HepG2 (cell line): Measurements from ENCODE around the gene BMP6. TPM values are rescaled to one million over a fixed set of nuclear protein-coding genes. Genes with fewer than 3 reads are reported as not detected.

Experiments
- FOXO1 ChIP-seq: sonication (generic); formaldehyde crosslinking; IDR thresholded peaks from 2 replicates; pipeline ENCODE4 v1.4.0; 2020; ENCODE audit warnings: missing genetic modification reagents
- GTF2F1 ChIP-seq: fragments of 150-350 bp; IDR thresholded peaks from 2 replicates; pipeline ENCODE4 v1.6.1; 2014; ENCODE audit warnings: low read length
- PAF1 ChIP-seq: IDR thresholded peaks from 2 replicates; pipeline ENCODE4 v1.6.1; 2016; ENCODE audit warnings: missing genetic modification reagents, missing compliant biosample characterization
- PTBP1 ChIP-seq: fragments of 200-400 bp; formaldehyde crosslinking; IDR thresholded peaks from 2 replicates; pipeline ENCODE4 v1.6.1; 2018; ENCODE audit warnings: low read length, low read depth; ENCODE audit not compliant: poor library complexity, severe bottlenecking
- SALL1 ChIP-seq: sonication (generic); formaldehyde crosslinking; IDR thresholded peaks from 2 replicates; pipeline ENCODE4 v1.8.0; 2022; ENCODE audit warnings: mild to moderate bottlenecking, missing genetic modification reagents
- SNAPC5 ChIP-seq: sonication (generic); formaldehyde crosslinking; IDR thresholded peaks from 2 replicates; pipeline ENCODE4 v1.8.1; 2023; ENCODE audit warnings: mild to moderate bottlenecking, missing genetic modification reagents, borderline replicate concordance
- ZMYM4 ChIP-seq: sonication (generic); formaldehyde crosslinking; IDR thresholded peaks from 2 replicates; pipeline ENCODE4 v1.8.1; 2023; ENCODE audit warnings: mild to moderate bottlenecking, missing genetic modification reagents
- ZNF589 ChIP-seq: sonication (generic); formaldehyde crosslinking; conservative IDR thresholded peaks from 2 replicates; pipeline ENCODE4 v1.8.0; 2022; ENCODE audit warnings: mild to moderate bottlenecking, moderate library complexity, missing genetic modification reagents
- ZNF614 ChIP-seq: IDR thresholded peaks from 2 replicates; pipeline ENCODE4 v1.6.1; 2018; ENCODE audit warnings: missing biosample characterization, missing genetic modification reagents, inconsistent platforms, borderline replicate concordance
- polyA plus RNA-seq, 8 experiments: library from polyadenylated mRNA; depleted of rRNA in 3 of 8; stranded (reverse) in 7 of 8; unstranded in 1 of 8; fragments of >200 nt; fragmentation: Illumina TruSeq in 4 of 8; extraction: Trizol in 4 of 8; gene quantifications; 2 replicates each; pipeline versions ENCODE4 v1.2.1 to v1.2.3, GENCODE V29; 2011 to 2016; ENCODE audit warnings: low read depth in 4 of 8, missing spikeins in 1 of 8, mixed read lengths in 1 of 8; ENCODE audit not compliant: insufficient read depth in 1 of 8
- total RNA-seq, 5 experiments: library from RNA; depleted of rRNA; stranded (reverse); fragments of >200 nt; fragmentation: Illumina TruSeq; extraction: Trizol; gene quantifications; 2 replicates each; pipeline ENCODE4 v1.2.3, GENCODE V29; 2016; ENCODE audit warnings: low read depth in 1 of 5
- TF ChIP-seq, protein P1 (sequence below): sonication (generic); formaldehyde crosslinking; IDR thresholded peaks from 2 replicates; pipeline ENCODE4 v1.5.0; 2020; ENCODE audit warnings: mild to moderate bottlenecking, missing genetic modification reagents, borderline replicate concordance
- TF ChIP-seq, protein P2 (sequence below): sonication (generic); formaldehyde crosslinking; IDR thresholded peaks from 2 replicates; pipeline ENCODE4 v1.4.0; 2020; ENCODE audit warnings: mild to moderate bottlenecking, missing genetic modification reagents

The BMP6 gene
- total and polyA plus RNA-seq, 2 of the 13 experiments (the other 11 are each of a cell fraction or from before 2014, with no cell fraction given) = 0.09 to 0.18 TPM

DNA sequence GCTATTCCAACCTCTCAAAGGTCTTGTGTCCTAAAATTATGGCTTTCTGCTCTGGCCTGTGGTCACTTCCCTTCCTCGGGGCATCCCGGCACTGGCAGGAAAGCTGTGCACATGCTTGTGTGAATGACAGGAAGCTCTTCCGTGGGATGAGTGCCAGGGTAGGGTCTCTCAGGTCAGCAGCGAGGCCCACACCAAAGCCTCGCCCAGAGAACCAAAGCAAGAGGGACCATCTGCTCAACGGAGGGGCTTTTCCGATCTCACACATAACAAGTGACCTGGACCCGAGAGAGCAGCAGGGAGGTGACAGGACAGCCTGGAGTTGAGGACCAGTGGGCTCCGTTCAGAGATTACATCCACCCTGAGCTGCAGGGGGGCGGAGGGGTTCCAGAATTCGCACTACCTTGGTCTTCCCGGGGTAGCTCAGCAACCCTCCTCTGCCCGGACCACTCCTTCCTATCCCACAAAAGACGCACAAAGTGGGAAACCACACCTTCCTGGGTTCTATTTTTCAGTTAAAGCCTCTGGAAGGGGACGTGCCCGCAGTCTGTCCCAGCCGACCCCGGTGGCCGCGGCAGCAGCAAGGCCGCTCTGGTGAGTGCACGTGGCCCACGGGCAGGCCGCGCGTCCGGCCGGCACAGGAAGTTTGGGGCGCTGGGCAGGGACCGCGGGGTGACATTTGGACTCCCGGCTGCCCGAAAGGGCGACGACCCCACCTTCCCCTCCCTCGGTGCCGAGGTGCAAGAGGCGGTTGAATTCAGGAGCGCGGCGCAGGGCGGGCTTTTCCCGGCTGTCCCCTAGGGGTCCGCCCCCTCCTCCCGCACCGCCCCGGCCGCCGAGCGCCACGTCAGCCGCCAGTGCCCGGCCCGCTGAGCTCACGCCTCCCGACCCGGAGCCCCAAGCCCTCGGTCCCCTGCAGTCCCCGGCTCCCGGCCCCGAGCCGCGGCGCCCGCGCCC is 183.7 kb downstream of the BMP6 start (continued):
- TF ChIP-seq, protein P1, sequence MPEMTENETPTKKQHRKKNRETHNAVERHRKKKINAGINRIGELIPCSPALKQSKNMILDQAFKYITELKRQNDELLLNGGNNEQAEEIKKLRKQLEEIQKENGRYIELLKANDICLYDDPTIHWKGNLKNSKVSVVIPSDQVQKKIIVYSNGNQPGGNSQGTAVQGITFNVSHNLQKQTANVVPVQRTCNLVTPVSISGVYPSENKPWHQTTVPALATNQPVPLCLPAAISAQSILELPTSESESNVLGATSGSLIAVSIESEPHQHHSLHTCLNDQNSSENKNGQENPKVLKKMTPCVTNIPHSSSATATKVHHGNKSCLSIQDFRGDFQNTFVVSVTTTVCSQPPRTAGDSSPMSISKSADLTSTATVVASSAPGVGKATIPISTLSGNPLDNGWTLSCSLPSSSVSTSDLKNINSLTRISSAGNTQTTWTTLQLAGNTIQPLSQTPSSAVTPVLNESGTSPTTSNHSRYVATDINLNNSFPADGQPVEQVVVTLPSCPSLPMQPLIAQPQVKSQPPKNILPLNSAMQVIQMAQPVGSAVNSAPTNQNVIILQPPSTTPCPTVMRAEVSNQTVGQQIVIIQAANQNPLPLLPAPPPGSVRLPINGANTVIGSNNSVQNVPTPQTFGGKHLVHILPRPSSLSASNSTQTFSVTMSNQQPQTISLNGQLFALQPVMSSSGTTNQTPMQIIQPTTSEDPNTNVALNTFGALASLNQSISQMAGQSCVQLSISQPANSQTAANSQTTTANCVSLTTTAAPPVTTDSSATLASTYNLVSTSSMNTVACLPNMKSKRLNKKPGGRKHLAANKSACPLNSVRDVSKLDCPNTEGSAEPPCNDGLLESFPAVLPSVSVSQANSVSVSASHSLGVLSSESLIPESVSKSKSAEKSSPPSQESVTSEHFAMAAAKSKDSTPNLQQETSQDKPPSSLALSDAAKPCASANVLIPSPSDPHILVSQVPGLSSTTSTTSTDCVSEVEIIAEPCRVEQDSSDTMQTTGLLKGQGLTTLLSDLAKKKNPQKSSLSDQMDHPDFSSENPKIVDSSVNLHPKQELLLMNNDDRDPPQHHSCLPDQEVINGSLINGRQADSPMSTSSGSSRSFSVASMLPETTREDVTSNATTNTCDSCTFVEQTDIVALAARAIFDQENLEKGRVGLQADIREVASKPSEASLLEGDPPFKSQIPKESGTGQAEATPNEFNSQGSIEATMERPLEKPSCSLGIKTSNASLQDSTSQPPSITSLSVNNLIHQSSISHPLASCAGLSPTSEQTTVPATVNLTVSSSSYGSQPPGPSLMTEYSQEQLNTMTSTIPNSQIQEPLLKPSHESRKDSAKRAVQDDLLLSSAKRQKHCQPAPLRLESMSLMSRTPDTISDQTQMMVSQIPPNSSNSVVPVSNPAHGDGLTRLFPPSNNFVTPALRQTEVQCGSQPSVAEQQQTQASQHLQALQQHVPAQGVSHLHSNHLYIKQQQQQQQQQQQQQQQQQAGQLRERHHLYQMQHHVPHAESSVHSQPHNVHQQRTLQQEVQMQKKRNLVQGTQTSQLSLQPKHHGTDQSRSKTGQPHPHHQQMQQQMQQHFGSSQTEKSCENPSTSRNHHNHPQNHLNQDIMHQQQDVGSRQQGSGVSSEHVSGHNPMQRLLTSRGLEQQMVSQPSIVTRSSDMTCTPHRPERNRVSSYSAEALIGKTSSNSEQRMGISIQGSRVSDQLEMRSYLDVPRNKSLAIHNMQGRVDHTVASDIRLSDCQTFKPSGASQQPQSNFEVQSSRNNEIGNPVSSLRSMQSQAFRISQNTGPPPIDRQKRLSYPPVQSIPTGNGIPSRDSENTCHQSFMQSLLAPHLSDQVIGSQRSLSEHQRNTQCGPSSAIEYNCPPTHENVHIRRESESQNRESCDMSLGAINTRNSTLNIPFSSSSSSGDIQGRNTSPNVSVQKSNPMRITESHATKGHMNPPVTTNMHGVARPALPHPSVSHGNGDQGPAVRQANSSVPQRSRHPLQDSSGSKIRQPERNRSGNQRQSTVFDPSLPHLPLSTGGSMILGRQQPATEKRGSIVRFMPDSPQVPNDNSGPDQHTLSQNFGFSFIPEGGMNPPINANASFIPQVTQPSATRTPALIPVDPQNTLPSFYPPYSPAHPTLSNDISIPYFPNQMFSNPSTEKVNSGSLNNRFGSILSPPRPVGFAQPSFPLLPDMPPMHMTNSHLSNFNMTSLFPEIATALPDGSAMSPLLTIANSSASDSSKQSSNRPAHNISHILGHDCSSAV (CRISPR knock-in tag) = no peak
- TF ChIP-seq, protein P2, sequence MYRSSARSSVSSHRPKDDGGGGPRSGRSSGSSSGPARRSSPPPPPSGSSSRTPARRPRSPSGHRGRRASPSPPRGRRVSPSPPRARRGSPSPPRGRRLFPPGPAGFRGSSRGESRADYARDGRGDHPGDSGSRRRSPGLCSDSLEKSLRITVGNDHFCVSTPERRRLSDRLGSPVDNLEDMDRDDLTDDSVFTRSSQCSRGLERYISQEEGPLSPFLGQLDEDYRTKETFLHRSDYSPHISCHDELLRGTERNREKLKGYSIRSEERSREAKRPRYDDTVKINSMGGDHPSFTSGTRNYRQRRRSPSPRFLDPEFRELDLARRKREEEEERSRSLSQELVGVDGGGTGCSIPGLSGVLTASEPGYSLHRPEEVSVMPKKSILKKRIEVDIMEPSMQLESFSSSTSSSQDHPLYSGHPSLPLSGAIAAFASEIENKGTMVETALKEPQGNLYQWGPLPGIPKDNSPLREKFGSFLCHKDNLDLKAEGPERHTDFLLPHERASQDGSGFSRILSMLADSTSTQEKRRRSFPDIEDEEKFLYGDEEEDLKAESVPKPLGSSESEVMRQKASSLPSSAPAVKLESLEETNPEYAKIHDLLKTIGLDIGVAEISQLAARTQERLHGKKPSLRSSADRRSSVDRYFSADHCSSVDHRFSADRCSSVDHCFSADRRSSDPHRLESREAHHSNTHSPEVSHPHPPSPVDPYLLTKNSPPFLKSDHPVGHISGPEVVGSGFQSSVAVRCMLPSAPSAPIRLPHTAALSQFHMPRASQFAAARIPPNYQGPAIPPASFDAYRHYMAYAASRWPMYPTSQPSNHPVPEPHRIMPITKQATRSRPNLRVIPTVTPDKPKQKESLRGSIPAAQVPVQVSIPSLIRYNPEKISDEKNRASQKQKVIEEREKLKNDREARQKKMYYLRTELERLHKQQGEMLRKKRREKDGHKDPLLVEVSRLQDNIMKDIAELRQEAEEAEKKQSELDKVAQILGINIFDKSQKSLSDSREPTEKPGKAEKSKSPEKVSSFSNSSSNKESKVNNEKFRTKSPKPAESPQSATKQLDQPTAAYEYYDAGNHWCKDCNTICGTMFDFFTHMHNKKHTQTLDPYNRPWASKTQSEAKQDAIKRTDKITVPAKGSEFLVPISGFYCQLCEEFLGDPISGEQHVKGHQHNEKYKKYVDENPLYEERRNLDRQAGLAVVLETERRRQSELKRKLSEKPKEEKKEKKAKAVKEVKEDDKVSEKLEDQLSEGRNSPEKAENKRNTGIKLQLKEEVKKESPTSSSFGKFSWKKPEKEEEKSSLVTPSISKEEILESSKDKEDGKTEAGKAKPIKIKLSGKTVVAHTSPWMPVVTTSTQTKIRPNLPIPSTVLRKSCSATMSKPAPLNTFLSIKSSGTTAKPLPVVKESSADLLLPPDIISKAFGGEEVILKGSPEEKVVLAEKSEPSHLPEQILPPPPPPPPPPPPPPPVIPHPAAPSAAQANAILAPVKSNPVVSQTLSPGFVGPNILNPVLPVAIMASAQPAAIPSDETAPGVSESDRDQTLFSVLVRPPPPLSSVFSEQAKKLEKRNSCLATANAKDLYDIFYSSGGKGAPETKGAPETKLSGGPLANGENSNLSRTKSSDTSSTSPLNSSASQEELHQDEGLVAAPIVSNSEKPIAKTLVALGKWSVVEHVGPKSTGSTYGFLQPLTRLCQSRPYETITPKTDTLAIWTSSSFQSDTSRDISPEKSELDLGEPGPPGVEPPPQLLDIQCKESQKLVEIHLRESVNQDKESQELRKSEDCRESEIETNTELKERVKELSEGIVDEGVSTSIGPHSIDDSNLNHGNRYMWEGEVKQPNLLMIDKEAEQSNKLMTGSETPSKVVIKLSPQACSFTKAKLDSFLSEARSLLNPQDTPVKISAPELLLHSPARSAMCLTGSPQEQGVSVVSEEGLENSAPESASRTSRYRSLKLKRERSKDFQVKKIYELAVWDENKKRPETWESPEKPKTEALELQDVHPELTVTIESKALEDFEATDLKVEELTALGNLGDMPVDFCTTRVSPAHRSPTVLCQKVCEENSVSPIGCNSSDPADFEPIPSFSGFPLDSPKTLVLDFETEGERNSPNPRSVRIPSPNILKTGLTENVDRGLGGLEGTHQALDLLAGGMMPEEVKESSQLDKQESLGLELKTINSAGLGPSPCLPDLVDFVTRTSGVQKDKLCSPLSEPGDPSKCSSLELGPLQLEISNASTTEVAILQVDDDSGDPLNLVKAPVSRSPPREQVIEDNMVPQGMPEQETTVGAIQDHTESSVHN (CRISPR knock-in tag) = no peak
- TF ChIP-seq GTF2F1 (no peak), FOXO1 (CRISPR knock-in tag) (peak; percentile 48; the same call in 1 of the 2 replicates), ZNF614 (peak; percentile 70; the same call in 1 of the 2 replicates), SALL1 (CRISPR knock-in tag) (peak; percentile 89), PAF1 (CRISPR knock-in tag) (0 out of 2 replicates have a peak, but pooled peaks have one; percentile 40), SNAPC5 (0 out of 2 replicates have a peak, but pooled peaks have one; percentile 28), ZNF589 (CRISPR knock-in tag) (peak; percentile 79), PTBP1 (peak; percentile 69), ZMYM4 (peak; percentile 64)
